ENCODE results near the gene UNG. TPM values are rescaled to one million over a fixed set of nuclear protein-coding genes. Genes with fewer than 3 reads are reported as not detected.
A peak's percentile ranks its signal among the peaks of the same experiment; 100 is the strongest.

UNG gene
- polyA plus RNA-seq, 2 of the 4 experiments (the other 2 are of a cell fraction): 55.6 to 77.6 TPM

GRCh38 chr12:109127533-109128242 lies 30.3 kb downstream of the UNG start:
- ChIA-PET POLR2A (no interaction called here), CTCF (interaction anchor here (0.6 to 2.8 kb wide), 3 partner anchors 12 to 91 kb away, joined by 3 to 20 read pairs (median 3); no protein-coding TSS in a partner anchor)
- FAIRE-seq (no peak), DNase-seq (ENCODE audit: low read depth in 1 of 2, low spot score in 1 of 2) (no peak), ATAC-seq (no peak)
- no peak overlapping the region for H3K4me3 ChIP-seq
- H3K4me2 ChIP-seq: no peak overlapping the region
- 91% methylated on average over 13 of the region's 13 CpGs for WGBS (ENCODE audit: missing lambda C conversion rate)
- no peaks in the 10 kb centered on the region for H3K9me3 ChIP-seq
- TF ChIP-seq CEBPB (IDR thresholded peaks at IDR 0.05) (no peak), BHLHE40 (IDR thresholded peaks at IDR 0.05; ENCODE audit: low read depth, low read length) (no peak), JUN (IDR thresholded peaks at IDR 0.05) (no peak), PHF8 (IDR thresholded peaks at IDR 0.05; ENCODE audit: borderline replicate concordance, low read depth) (no peak), JUNB (IDR thresholded peaks at IDR 0.05) (no peak), FOSL2 (IDR thresholded peaks at IDR 0.05) (no peak), FOSL2 (CRISPR knock-in tag; IDR thresholded peaks at IDR 0.05) (no peak), POLR2AphosphoS2 (conservative IDR thresholded peaks at IDR 0.05; ENCODE audit: low read length) (no peak), NR3C1 (IDR thresholded peaks at IDR 0.05) (no peak), ATOH8 (CRISPR knock-in tag; IDR thresholded peaks at IDR 0.05; ENCODE audit: low read depth) (no peak), CHD4 (IDR thresholded peaks at IDR 0.05; ENCODE audit: borderline replicate concordance) (no peak), POLR2A (IDR thresholded peaks at IDR 0.05; ENCODE audit: low read length) (no peak), SMC3 (IDR thresholded peaks at IDR 0.05) (no peak), RNF2 (IDR thresholded peaks at IDR 0.05; ENCODE audit: borderline replicate concordance, low read depth) (no peak), ZFP36 (IDR thresholded peaks at IDR 0.05; ENCODE audit: borderline replicate concordance, partially characterized antibody) (no peak), EP300 (IDR thresholded peaks at IDR 0.05) (no peak)
- H3K4me1 ChIP-seq: peaks cover 8% of the 10 kb centered on the region; the same call in 1 of the 3 replicates
- H3K27ac ChIP-seq: no peak overlapping the region

- ATAC-seq: peak; percentile 13 to 24; a peak in 1 of 6 replicates
Measured at GRCh38 chr12:109130297-109131153, 33.1 kb downstream of the UNG start.

More at GRCh38 chr12:109130297-109131153, 33.1 kb downstream of the UNG start:
- Histone ChIP-seq H3K27ac (no peak overlapping the region), H3K4me1 (peaks cover 8% of the 10 kb centered on the region; the same call in 1 of the 3 replicates), H3K9me3 (no peaks in the 10 kb centered on the region), H3K4me2 (no peak overlapping the region), H3K4me3 (no peak overlapping the region)
- FAIRE-seq: no peak
- TF ChIP-seq POLR2A (IDR thresholded peaks at IDR 0.05; ENCODE audit: low read length) (no peak), ZFP36 (IDR thresholded peaks at IDR 0.05; ENCODE audit: borderline replicate concordance, partially characterized antibody) (no peak), MYC (IDR thresholded peaks at IDR 0.05; ENCODE audit: borderline replicate concordance, low read length) (no peak), SMC3 (IDR thresholded peaks at IDR 0.05) (no peak), FOXS1 (CRISPR knock-in tag; IDR thresholded peaks at IDR 0.05) (no peak), TP53 (CRISPR knock-in tag; IDR thresholded peaks at IDR 0.05) (no peak), EHF (CRISPR knock-in tag; IDR thresholded peaks at IDR 0.05) (no peak), RARB (CRISPR knock-in tag; IDR thresholded peaks at IDR 0.05) (no peak), GATA3 (IDR thresholded peaks at IDR 0.05; ENCODE audit: borderline replicate concordance) (no peak), HES2 (IDR thresholded peaks at IDR 0.05) (no peak), NFE2L2 (conservative IDR thresholded peaks at IDR 0.05; ENCODE audit: low read length) (no peak), POLR2AphosphoS2 (conservative IDR thresholded peaks at IDR 0.05; ENCODE audit: low read length) (no peak), ZNF302 (CRISPR knock-in tag; IDR thresholded peaks at IDR 0.05) (no peak), MAX (IDR thresholded peaks at IDR 0.05) (no peak), CHD2 (IDR thresholded peaks at IDR 0.05; ENCODE audit: low read length, partially characterized antibody) (no peak), FOSB (CRISPR knock-in tag; IDR thresholded peaks at IDR 0.05) (no peak), EP300 (IDR thresholded peaks at IDR 0.05) (no peak)
- CTCF ChIA-PET: interaction anchor here (0.7 to 1.6 kb wide), 7 partner anchors 10 to 255 kb away, joined by 3 to 5 read pairs (median 3); no protein-coding TSS in a partner anchor
- WGBS (ENCODE audit: missing lambda C conversion rate): 75% methylated on average over 15 of the region's 15 CpGs
- no peak for DNase-seq (ENCODE audit: low read depth in 1 of 2, low spot score in 1 of 2)
- POLR2A ChIA-PET: no interaction called here

All from A549 (cell line).